Esophagus squamous epithelium (tissue), 4 donors: ENCODE data around the gene MRPL48.

Experiments used
- POLR2A ChIP-seq, 4 donors: fragments of 450-650 bp; IDR thresholded peaks; one replicate each; pipeline ENCODE4 v1.6.1; 2017; ENCODE audit warnings: antibody characterized with exemption in 4 of 4, mild to moderate bottlenecking in 4 of 4, moderate library complexity in 3 of 4
- TF ChIP-seq, protein P1 (sequence below), 6 experiments: fragments of 450-650 bp in 4 of 6; fragments of 200-600 bp in 2 of 6; sonication (generic) in 2 of 6; IDR thresholded peaks; one replicate each; pipeline ENCODE4 v1.5.1; 2016 to 2019; ENCODE audit warnings: antibody characterized with exemption in 6 of 6, mild to moderate bottlenecking in 4 of 6, moderate library complexity in 4 of 6

- TF ChIP-seq, protein P1, sequence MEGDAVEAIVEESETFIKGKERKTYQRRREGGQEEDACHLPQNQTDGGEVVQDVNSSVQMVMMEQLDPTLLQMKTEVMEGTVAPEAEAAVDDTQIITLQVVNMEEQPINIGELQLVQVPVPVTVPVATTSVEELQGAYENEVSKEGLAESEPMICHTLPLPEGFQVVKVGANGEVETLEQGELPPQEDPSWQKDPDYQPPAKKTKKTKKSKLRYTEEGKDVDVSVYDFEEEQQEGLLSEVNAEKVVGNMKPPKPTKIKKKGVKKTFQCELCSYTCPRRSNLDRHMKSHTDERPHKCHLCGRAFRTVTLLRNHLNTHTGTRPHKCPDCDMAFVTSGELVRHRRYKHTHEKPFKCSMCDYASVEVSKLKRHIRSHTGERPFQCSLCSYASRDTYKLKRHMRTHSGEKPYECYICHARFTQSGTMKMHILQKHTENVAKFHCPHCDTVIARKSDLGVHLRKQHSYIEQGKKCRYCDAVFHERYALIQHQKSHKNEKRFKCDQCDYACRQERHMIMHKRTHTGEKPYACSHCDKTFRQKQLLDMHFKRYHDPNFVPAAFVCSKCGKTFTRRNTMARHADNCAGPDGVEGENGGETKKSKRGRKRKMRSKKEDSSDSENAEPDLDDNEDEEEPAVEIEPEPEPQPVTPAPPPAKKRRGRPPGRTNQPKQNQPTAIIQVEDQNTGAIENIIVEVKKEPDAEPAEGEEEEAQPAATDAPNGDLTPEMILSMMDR (IDR thresholded peaks at IDR 0.05): no peak
- TF ChIP-seq POLR2A (IDR thresholded peaks at IDR 0.05): no peak
Observed at GRCh38 chr11:73833067-73833466, 45.4 kb downstream of the MRPL48 start.
